Tibial nerve (tissue), 4 donors: ENCODE measurements around the gene PAFAH1B1. TPM values are rescaled to one million over a fixed set of nuclear protein-coding genes. Genes with fewer than 3 reads are reported as not detected.

Experiments used
- DNase-seq, 2 donors: peaks; one replicate each; pipeline ENCODE4 v3.0.0-alpha.2; 2019; ENCODE audit warnings: low spot score in 2 of 2
- H3K27ac ChIP-seq, 4 donors: fragments of 200-600 bp; sonication (generic) in 3 of 4; one replicate each; pipeline ENCODE4 v1.5.1; 2017 to 2019; ENCODE audit warnings: mild to moderate bottlenecking in 1 of 4
- H3K27me3 ChIP-seq, 2 donors: fragments of 200-600 bp; sonication (generic) in 1 of 2; one replicate each; pipeline versions ENCODE4 v1.5.1 to v1.6.0; 2017 to 2019
- H3K36me3 ChIP-seq, 3 donors: fragments of 200-600 bp; sonication (generic); one replicate each; pipeline ENCODE4 v1.5.1; 2018 to 2019
- H3K4me1 ChIP-seq, 4 donors: fragments of 200-600 bp; sonication (generic) in 3 of 4; one replicate each; pipeline ENCODE4 v1.5.1; 2017 to 2019
- H3K4me3 ChIP-seq, 4 donors: fragments of 200-600 bp; sonication (generic) in 3 of 4; one replicate each; pipeline ENCODE4 v1.5.1; 2017 to 2019; ENCODE audit warnings: mild to moderate bottlenecking in 1 of 4, moderate library complexity in 1 of 4
- H3K9me3 ChIP-seq, 4 donors: fragments of 200-600 bp; sonication (generic) in 3 of 4; one replicate each; pipeline ENCODE4 v1.5.1; 2017 to 2019
- CTCF ChIP-seq, 5 experiments: fragments of 200-600 bp in 3 of 5; fragments of 450-650 bp in 2 of 5; sonication (generic) in 3 of 5; IDR thresholded peaks; one replicate each; pipeline ENCODE4 v1.5.1; 2016 to 2019; ENCODE audit warnings: antibody characterized with exemption in 5 of 5, mild to moderate bottlenecking in 3 of 5, moderate library complexity in 2 of 5
- EP300 ChIP-seq, 2 donors: sonication (generic); formaldehyde crosslinking; IDR thresholded peaks; one replicate each; pipeline ENCODE4 v1.6.1; 2017; ENCODE audit warnings: antibody characterized with exemption in 2 of 2, mild to moderate bottlenecking in 1 of 2
- POLR2A ChIP-seq, 2 donors: fragments of 450-650 bp; IDR thresholded peaks; one replicate each; pipeline ENCODE4 v1.6.1; 2017; ENCODE audit warnings: antibody characterized with exemption in 2 of 2, mild to moderate bottlenecking in 2 of 2, moderate library complexity in 2 of 2
- WGBS, 2 donors: methylation state at CpG; one replicate each; pipeline ENCODE4 v1.1.5; 2018; 5-methylcytosine and 5-hydroxymethylcytosine counted together
- total RNA-seq, 4 donors: library from RNA; depleted of rRNA; stranded (reverse); fragments of >200 nt; gene quantifications; one replicate each; pipeline ENCODE4 v1.1.0, GENCODE V29; 2016

Gene PAFAH1B1
- total RNA-seq, 4 donors from 2014 or later = 105 to 185 (median 139) TPM

- Histone ChIP-seq H3K27me3 (no peaks in the 10 kb centered on the region), H3K36me3 (no peaks in the 10 kb centered on the region), H3K27ac (no peak overlapping the region), H3K9me3 (no peaks in the 10 kb centered on the region), H3K4me3 (no peak overlapping the region), H3K4me1 (peaks cover 0 to 93% (median 21%) of the 10 kb centered on the region in 4 donors)
- WGBS, 2 donors = 71 to 82% methylated on average over 7 of the region's 7 CpGs
- TF ChIP-seq POLR2A (IDR thresholded peaks at IDR 0.05) = no peak
- TF ChIP-seq EP300 (IDR thresholded peaks at IDR 0.05) = no peak
- TF ChIP-seq CTCF (IDR thresholded peaks at IDR 0.05) = no peak
- no peak for DNase-seq
Measured at GRCh38 chr17:2609091-2609490, 15.6 kb downstream of the PAFAH1B1 start.

GRCh38 chr17:2610195-2611175 is 17.0 kb downstream of the PAFAH1B1 start:
- H3K4me1 ChIP-seq = peaks cover 0 to 88% (median 19%) of the 10 kb centered on the region in 4 donors
- no peak for DNase-seq
- no peaks in the 10 kb centered on the region for H3K36me3 ChIP-seq
- no peaks in the 10 kb centered on the region for H3K9me3 ChIP-seq
- H3K4me3 ChIP-seq = no peak overlapping the region
- no peaks in the 10 kb centered on the region for H3K27me3 ChIP-seq
- H3K27ac ChIP-seq = no peak overlapping the region
- TF ChIP-seq POLR2A (IDR thresholded peaks at IDR 0.05) (no peak), CTCF (IDR thresholded peaks at IDR 0.05) (no peak)
- 52 to 53% methylated on average over 3 of the region's 3 CpGs for WGBS, 2 donors

GRCh38 chr17:2611627-2612026 is 18.2 kb downstream of the PAFAH1B1 start:
- 48 to 56% methylated on average over 7 of the region's 7 CpGs for WGBS, 2 donors
- TF ChIP-seq EP300 (IDR thresholded peaks at IDR 0.05) = no peak
- no peak for TF ChIP-seq POLR2A (IDR thresholded peaks at IDR 0.05)
- no peak for TF ChIP-seq CTCF (IDR thresholded peaks at IDR 0.05)
- DNase-seq = no peak
- Histone ChIP-seq H3K27me3 (no peaks in the 10 kb centered on the region), H3K36me3 (no peaks in the 10 kb centered on the region), H3K4me1 (peaks cover 0 to 89% (median 19%) of the 10 kb centered on the region in 4 donors), H3K9me3 (no peaks in the 10 kb centered on the region), H3K4me3 (no peak overlapping the region), H3K27ac (no peak overlapping the region)

- Histone ChIP-seq H3K27me3 (no peaks in the 10 kb centered on the region), H3K4me1 (peaks cover 0 to 87% (median 19%) of the 10 kb centered on the region in 4 donors), H3K27ac (no peak overlapping the region), H3K9me3 (no peaks in the 10 kb centered on the region), H3K36me3 (no peaks in the 10 kb centered on the region), H3K4me3 (no peak overlapping the region)
- WGBS, 2 donors = 97 to 98% methylated on average over 7 of the region's 7 CpGs
- TF ChIP-seq EP300 (IDR thresholded peaks at IDR 0.05) (no peak), POLR2A (IDR thresholded peaks at IDR 0.05) (no peak), CTCF (IDR thresholded peaks at IDR 0.05) (no peak)
- no peak for DNase-seq
Measured at GRCh38 chr17:2612630-2613029, 19.2 kb downstream of the PAFAH1B1 start.

- H3K36me3 ChIP-seq = no peaks in the 10 kb centered on the region
Measured at GRCh38 chr17:2613089-2613808, 19.8 kb downstream of the PAFAH1B1 start.

More at GRCh38 chr17:2613089-2613808, 19.8 kb downstream of the PAFAH1B1 start:
- no peak for DNase-seq
- WGBS, 2 donors = 83 to 88% methylated on average over 5 to 10 of the region's 17 CpGs
- peaks cover 0 to 86% (median 18%) of the 10 kb centered on the region in 4 donors for H3K4me1 ChIP-seq
- no peak overlapping the region for H3K4me3 ChIP-seq
- H3K27ac ChIP-seq = no peak overlapping the region
- no peak for TF ChIP-seq EP300 (IDR thresholded peaks at IDR 0.05)
- no peak for TF ChIP-seq CTCF (IDR thresholded peaks at IDR 0.05)
- TF ChIP-seq POLR2A (IDR thresholded peaks at IDR 0.05) = no peak
- no peaks in the 10 kb centered on the region for H3K27me3 ChIP-seq
- H3K9me3 ChIP-seq = no peaks in the 10 kb centered on the region
